SH-SY5Y (cell line): Measurements from ENCODE around the gene CYB5A.

ENCODE experiments used
- GATA2 ChIP-seq: IDR thresholded peaks from 2 replicates; pipeline ENCODE4 v1.6.1; 2011; ENCODE audit warnings: mild to moderate bottlenecking, low read depth, low read length
- GATA3 ChIP-seq: IDR thresholded peaks from 2 replicates; pipeline ENCODE4 v1.6.1; 2011; ENCODE audit warnings: low read depth, mild to moderate bottlenecking, low read length, moderate library complexity

DNA sequence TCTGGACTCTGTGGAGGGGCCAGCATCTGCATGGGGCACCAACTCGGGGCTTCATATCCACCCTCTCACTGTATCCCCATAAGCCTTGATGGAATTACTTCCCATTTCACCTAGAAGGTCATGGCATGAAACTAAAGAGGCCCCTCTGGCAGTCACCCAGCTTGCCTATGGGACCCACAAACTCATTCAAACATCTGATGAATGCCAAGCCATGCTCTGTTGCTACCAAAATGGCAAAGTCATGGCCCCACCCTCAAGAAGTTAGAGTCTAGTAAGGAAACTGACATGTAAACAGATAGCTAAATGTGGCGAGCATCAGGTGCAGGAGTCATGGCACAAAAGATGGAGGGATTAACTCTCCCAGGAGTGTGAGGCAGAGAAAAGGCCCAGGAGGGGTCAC is 14.5 kb downstream of the CYB5A start:
- TF ChIP-seq GATA2: no peak
- TF ChIP-seq GATA3: no peak
